WERI-Rb-1 (cell line): ENCODE results near the gene KIAA1217.

Experiments used
- DNase-seq: peaks from one replicate; pipeline ENCODE4 v3.0.0-alpha.2; 2020
- H3K27ac ChIP-seq: fragments of 250-450 bp; sonication (Bioruptor Pico); 2 replicates; pipeline ENCODE4 v1.5.1; 2020; ENCODE audit warnings: mild to moderate bottlenecking, moderate library complexity
- H3K27me3 ChIP-seq: fragments of 250-450 bp; sonication (Bioruptor Pico); 2 replicates; pipeline ENCODE4 v1.5.1; 2021; ENCODE audit warnings: mild to moderate bottlenecking, low read depth, moderate library complexity; ENCODE audit not compliant: insufficient read depth, severe bottlenecking
- H3K36me3 ChIP-seq: fragments of 250-450 bp; sonication (Bioruptor Pico); 2 replicates; pipeline ENCODE4 v1.5.1; 2020; ENCODE audit warnings: mild to moderate bottlenecking, moderate library complexity
- H3K4me3 ChIP-seq: 2 replicates; pipeline ENCODE4 v1.5.1; 2011; ENCODE audit warnings: low read depth, mild to moderate bottlenecking, control low read depth, low read length
- H3K9me3 ChIP-seq: fragments of 250-450 bp; sonication (Bioruptor Pico); 2 replicates; pipeline ENCODE4 v1.5.1; 2021; ENCODE audit warnings: mild to moderate bottlenecking, moderate library complexity; ENCODE audit not compliant: severe bottlenecking
- CTCF ChIP-seq: IDR thresholded peaks from 2 replicates; pipeline ENCODE4 v1.5.1; 2011; ENCODE audit warnings: low read depth, mild to moderate bottlenecking, control low read depth, inconsistent platforms, low read length

The KIAA1217 gene

GRCh38 chr10:24428410-24428782 is 219.5 kb downstream of the KIAA1217 start:
- TF ChIP-seq CTCF, result no peak
- no peak overlapping the region for H3K4me3 ChIP-seq
- no peaks in the 10 kb centered on the region for H3K27me3 ChIP-seq
- no peak overlapping the region for H3K27ac ChIP-seq
- H3K36me3 ChIP-seq, result no peaks in the 10 kb centered on the region
- no peaks in the 10 kb centered on the region for H3K9me3 ChIP-seq
- DNase-seq, result no peak

- Histone ChIP-seq H3K27me3 (no peaks in the 10 kb centered on the region), H3K36me3 (no peaks in the 10 kb centered on the region), H3K9me3 (no peaks in the 10 kb centered on the region), H3K4me3 (no peak overlapping the region), H3K27ac (no peak overlapping the region)
- TF ChIP-seq CTCF, result no peak
- no peak for DNase-seq
These were observed 221.7 kb downstream of the KIAA1217 start for GRCh38 chr10:24430591-24430990.

- no peak for TF ChIP-seq CTCF
- no peak for DNase-seq
- H3K4me3 ChIP-seq, result no peak overlapping the region
- no peaks in the 10 kb centered on the region for H3K36me3 ChIP-seq
- H3K27ac ChIP-seq, result no peak overlapping the region
- H3K27me3 ChIP-seq, result no peaks in the 10 kb centered on the region
- no peaks in the 10 kb centered on the region for H3K9me3 ChIP-seq
These were observed 223.8 kb downstream of the KIAA1217 start for GRCh38 chr10:24432478-24433416.

- TF ChIP-seq CTCF, result no peak
- Histone ChIP-seq H3K4me3 (no peak overlapping the region), H3K27ac (no peak overlapping the region), H3K9me3 (no peaks in the 10 kb centered on the region), H3K36me3 (no peaks in the 10 kb centered on the region), H3K27me3 (no peaks in the 10 kb centered on the region)
- DNase-seq, result no peak
These were observed 224.8 kb downstream of the KIAA1217 start for GRCh38 chr10:24433705-24434104.

- H3K27ac ChIP-seq, result no peak overlapping the region
- H3K9me3 ChIP-seq, result no peaks in the 10 kb centered on the region
- TF ChIP-seq CTCF, result no peak
- no peaks in the 10 kb centered on the region for H3K36me3 ChIP-seq
- no peaks in the 10 kb centered on the region for H3K27me3 ChIP-seq
- H3K4me3 ChIP-seq, result no peak overlapping the region
- DNase-seq, result no peak
These were observed 226.0 kb downstream of the KIAA1217 start for GRCh38 chr10:24434961-24435360.
